Glomerular visceral epithelial cell (primary cell): Measurements from ENCODE around the gene MRPL54.

ENCODE experiments used
- DNase-seq: peaks from one replicate; pipeline ENCODE4 v3.0.0-alpha.2; 2016; ENCODE audit errors: extremely low spot score

Gene MRPL54

GRCh38 chr19:3768748-3769099 is 6.2 kb downstream of the MRPL54 start:
- no peak for DNase-seq

- DNase-seq = no peak
Observed at GRCh38 chr19:3769494-3769893, 7.0 kb downstream of the MRPL54 start.

GRCh38 chr19:3770136-3770999 is 7.9 kb downstream of the MRPL54 start:
- DNase-seq = no peak

GRCh38 chr19:3771000-3771905 is 8.8 kb downstream of the MRPL54 start:
- DNase-seq = no peak

GRCh38 chr19:3771906-3772455 is 9.5 kb downstream of the MRPL54 start, which contains the start of gene RAX2:
TSS of gene RAX2 (minus strand) at chr19:3772228. CDS start at chr19:3771742, 486 bp downstream.
- DNase-seq = no peak

GRCh38 chr19:3773814-3774515 is 11.5 kb downstream of the MRPL54 start:
- no peak for DNase-seq

GRCh38 chr19:3774621-3775373 is 12.3 kb downstream of the MRPL54 start:
- DNase-seq = no peak

- DNase-seq = no peak
Observed at GRCh38 chr19:3775374-3775711, 12.9 kb downstream of the MRPL54 start.

- no peak for DNase-seq
Observed at GRCh38 chr19:3775831-3776230, 13.3 kb downstream of the MRPL54 start.

GRCh38 chr19:3776479-3777040 is 14.1 kb downstream of the MRPL54 start:
- no peak for DNase-seq

- no peak for DNase-seq
Observed at GRCh38 chr19:3778104-3778867, 15.8 kb downstream of the MRPL54 start.

- no peak for DNase-seq
Observed at GRCh38 chr19:3778899-3779723, 16.6 kb downstream of the MRPL54 start.

GRCh38 chr19:3780786-3781304 is 18.4 kb downstream of the MRPL54 start:
- no peak for DNase-seq

GRCh38 chr19:3781603-3782002 is 19.1 kb downstream of the MRPL54 start:
- no peak for DNase-seq

GRCh38 chr19:3782330-3782729 is 19.8 kb downstream of the MRPL54 start:
- DNase-seq = no peak

GRCh38 chr19:3782903-3783302 is 20.4 kb downstream of the MRPL54 start:
- no peak for DNase-seq

GRCh38 chr19:3783660-3784584 is 21.4 kb downstream of the MRPL54 start:
- DNase-seq = no peak
